ENCODE data around the gene ZRANB1.

DNA sequence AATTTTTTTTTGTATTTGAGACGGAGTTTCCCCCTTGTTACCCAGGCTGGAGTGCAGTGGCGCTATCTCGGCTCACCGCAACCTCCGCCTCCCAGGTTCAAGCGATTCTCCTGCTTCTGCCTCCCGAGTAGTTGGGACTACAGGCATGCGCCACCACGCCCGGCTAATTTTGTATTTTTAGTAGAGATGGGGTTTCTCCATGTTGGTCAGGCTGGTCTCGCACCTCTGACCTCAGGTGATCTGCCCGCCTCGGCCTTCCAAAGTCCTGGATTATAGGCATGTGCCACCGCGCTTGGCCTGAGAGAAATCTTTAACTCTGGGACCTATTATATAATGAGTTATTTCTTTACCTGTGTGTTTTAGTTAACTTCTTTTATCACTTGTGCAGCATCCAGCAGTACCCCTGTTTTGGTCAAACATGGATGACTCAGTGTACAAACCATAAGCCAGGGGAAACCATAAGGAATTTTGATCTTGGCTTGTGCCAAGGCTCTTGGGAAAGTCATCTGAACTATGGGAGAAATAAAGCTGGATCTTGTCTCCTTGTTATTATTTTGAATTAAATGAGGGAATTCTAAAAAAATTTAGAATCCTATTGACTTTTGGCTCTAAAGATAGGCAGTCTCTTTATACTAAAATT is 23.6 kb upstream of the ZRANB1 start:
- TF ChIP-seq, protein P1, sequence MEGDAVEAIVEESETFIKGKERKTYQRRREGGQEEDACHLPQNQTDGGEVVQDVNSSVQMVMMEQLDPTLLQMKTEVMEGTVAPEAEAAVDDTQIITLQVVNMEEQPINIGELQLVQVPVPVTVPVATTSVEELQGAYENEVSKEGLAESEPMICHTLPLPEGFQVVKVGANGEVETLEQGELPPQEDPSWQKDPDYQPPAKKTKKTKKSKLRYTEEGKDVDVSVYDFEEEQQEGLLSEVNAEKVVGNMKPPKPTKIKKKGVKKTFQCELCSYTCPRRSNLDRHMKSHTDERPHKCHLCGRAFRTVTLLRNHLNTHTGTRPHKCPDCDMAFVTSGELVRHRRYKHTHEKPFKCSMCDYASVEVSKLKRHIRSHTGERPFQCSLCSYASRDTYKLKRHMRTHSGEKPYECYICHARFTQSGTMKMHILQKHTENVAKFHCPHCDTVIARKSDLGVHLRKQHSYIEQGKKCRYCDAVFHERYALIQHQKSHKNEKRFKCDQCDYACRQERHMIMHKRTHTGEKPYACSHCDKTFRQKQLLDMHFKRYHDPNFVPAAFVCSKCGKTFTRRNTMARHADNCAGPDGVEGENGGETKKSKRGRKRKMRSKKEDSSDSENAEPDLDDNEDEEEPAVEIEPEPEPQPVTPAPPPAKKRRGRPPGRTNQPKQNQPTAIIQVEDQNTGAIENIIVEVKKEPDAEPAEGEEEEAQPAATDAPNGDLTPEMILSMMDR (conservative IDR thresholded peaks at IDR 0.05; ENCODE audit: low read depth, low read length), result no peak
- no peak for TF ChIP-seq EZH2 (IDR thresholded peaks at IDR 0.05; ENCODE audit: borderline replicate concordance, low read depth, low read length, poor library complexity, severe bottlenecking)

Measured in A673 (cell line).